GM18867 (cell line): ENCODE data around the gene ARHGDIG.

ENCODE experiments used
- ATAC-seq: cut with Tn5 transposase; IDR thresholded peaks from one replicate; pipeline ENCODE4 v1.9.1; 2021; ENCODE audit warnings: mild to moderate bottlenecking, moderate library complexity; ENCODE audit not compliant: unreplicated experiment

Gene ARHGDIG

GRCh38 chr16:279531-279930 is 860 bp upstream of the ARHGDIG start:
- no peak for ATAC-seq

DNA sequence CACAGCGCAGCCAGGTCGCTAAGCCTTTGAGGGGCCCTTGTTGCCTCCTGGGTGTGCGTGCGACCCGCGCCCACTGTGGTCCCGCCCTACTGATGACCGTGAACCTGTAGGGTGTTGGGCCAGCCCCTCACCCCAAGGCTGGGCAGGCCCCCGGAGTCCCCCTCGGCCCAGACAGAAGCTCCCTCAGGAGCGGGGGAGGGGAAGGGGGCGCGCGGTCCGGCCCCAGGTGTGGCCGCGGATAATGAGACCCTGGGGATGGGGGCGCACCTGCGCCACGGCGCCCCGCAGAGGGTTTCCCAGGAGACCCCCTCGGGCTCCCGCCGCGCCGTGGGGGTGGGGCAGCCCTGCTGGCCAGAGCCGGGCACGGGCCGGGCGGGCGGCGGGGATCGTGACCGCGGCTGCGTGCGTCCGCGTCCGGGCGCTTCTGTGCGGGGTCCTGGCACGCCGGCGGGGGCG is 358 bp upstream of the ARHGDIG start:
- no peak for ATAC-seq

DNA sequence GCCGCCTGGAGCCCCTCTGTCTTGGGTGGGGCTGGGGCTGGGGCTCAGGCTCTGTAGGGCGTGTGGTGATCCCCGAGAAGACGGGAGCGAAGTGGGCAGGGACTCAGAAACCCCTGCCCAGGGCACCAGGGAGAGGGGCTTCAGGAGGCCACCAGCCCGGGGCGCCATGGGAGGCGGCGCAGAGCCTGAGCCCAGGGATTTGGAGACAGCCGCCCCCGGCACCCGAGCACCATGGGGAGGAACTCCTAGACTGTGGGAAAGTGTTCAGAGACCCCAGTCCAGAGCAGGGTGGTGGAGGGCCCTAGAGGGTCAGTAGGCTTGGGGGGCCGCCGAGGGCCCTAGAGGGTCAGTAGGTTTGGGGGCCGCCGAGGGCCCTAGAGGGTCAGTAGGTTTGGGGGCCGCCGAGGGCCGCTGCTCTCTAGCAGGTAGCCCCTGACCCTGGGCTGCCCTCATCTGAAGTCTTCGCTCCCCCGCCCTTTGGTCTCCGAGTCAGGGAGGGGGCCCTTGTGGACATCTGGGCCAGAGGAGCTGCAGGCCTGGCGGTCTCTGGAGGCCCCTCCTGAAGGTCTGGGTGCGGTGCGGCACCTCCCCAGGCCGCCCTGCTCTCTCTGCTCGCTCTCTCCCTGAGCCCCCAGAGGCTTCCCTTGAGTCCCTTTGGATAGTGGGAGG is 734 bp downstream of the ARHGDIG start:
- ATAC-seq: no peak

- no peak for ATAC-seq
Measured at GRCh38 chr16:281660-282255, 1.4 kb downstream of the ARHGDIG start.

DNA sequence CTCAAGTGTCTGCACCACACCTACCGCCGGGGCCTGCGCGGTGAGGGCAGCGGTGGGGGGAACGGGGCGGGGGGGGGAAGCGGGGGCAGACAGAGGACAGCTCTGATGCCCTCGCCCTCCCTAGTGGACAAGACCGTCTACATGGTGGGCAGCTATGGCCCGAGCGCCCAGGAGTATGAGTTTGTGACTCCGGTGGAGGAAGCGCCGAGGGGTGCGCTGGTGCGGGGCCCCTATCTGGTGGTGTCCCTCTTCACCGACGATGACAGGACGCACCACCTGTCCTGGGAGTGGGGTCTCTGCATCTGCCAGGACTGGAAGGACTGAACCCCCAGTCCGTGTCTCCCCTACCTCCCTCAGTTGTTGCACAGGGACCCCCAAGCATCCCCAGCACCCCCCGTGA is 2.1 kb downstream of the ARHGDIG start:
- ATAC-seq: no peak

- no peak for ATAC-seq
Measured at GRCh38 chr16:283033-283805, 2.8 kb downstream of the ARHGDIG start, which contains the start of gene PDIA2. Gene PDIA2, plus strand, starts transcription at chr16:283164. Its CDS starts 6 bp downstream, at chr16:283170.

DNA sequence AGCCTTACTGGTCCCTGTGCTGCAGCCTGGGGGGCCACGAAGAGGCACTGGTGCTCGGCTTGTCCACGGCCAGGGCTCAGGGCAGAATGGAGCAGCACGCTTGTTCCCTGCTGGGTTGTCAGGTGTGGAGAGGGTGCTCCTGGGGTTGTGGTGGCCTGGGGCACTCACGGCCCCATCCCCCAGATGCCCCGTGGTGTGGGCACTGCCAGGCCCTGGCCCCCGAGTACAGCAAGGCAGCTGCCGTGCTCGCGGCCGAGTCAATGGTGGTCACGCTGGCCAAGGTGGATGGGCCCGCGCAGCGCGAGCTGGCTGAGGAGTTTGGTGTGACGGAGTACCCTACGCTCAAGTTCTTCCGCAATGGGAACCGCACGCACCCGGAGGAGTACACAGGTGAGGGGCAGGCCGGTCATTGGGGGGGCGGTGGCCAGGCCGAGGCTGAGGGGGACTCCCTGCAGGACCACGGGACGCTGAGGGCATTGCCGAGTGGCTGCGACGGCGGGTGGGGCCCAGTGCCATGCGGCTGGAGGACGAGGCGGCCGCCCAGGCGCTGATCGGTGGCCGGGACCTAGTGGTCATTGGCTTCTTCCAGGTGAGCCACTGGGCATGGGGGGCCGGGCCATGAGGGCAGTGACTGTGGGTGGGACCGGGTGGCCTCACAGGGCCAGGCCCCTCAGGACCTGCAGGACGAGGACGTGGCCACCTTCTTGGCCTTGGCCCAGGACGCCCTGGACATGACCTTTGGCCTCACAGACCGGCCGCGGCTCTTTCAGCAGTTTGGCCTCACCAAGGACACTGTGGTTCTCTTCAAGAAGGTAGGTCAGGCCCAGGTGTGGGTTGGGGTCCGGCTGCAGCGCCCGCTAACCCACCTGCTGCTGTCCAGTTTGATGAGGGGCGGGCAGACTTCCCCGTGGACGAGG is 4.1 kb downstream of the ARHGDIG start:
- ATAC-seq: no peak

GRCh38 chr16:285146-286055 is 5.0 kb downstream of the ARHGDIG start:
- no peak for ATAC-seq

GRCh38 chr16:286491-287297 is 6.3 kb downstream of the ARHGDIG start:
- ATAC-seq: no peak

- ATAC-seq: no peak
Measured at GRCh38 chr16:287298-287811, 7.0 kb downstream of the ARHGDIG start.

GRCh38 chr16:287981-288920 is 7.9 kb downstream of the ARHGDIG start:
- ATAC-seq: no peak

DNA sequence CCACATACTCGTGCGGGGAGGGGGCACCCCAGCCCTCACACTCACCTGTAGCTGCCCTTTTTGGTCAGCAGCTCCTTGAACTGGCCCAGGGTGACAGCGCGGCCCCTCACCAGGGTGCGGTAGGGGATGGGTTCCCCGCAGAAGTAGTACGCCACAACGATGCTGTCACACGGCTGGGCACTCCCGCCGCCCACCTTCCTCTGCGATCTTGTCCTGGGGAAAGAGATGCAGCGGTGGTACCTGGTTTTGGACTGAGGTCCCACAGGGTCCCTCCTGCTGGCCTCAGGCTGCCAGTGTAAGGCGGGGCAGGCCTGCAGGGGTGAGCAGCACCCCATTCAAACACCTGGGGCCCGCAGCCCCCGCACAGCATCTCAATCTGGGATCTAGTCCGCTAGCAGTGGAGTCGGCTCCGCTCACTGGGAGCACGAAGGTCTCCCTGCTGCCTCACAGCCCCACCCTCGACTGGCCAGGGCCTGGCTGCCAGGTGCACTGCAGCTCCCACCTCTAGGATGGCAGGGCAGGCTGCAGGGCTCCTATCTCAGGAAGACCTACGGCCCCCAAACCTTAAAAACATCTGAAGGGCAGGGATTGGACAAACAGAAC is 9.1 kb downstream of the ARHGDIG start:
- no peak for ATAC-seq

GRCh38 chr16:290015-290680 is 9.8 kb downstream of the ARHGDIG start:
- no peak for ATAC-seq

- ATAC-seq: no peak
Measured at GRCh38 chr16:290681-291405, 10.5 kb downstream of the ARHGDIG start.

DNA sequence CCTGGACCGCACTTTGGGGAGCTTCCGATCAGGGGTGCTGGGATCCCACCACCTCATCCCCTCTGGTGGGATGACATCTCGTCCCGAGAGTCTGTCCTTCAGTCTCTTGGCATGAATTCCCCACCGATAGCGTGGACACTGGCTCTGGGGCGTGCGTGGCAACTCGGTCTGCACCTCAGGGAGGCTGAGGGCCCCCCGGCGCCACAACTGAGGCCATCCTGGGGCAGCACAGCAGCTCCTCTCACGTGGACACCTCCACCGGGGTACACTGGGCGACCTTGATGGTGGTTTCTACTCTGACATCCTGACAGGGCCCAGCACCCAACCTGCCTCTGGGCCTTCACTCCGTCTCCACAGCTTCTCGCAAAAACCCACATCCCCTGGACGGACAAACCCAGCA is 11.1 kb downstream of the ARHGDIG start:
- ATAC-seq: no peak
